Measurements from ENCODE around the gene PTRHD1.

Gene PTRHD1

DNA sequence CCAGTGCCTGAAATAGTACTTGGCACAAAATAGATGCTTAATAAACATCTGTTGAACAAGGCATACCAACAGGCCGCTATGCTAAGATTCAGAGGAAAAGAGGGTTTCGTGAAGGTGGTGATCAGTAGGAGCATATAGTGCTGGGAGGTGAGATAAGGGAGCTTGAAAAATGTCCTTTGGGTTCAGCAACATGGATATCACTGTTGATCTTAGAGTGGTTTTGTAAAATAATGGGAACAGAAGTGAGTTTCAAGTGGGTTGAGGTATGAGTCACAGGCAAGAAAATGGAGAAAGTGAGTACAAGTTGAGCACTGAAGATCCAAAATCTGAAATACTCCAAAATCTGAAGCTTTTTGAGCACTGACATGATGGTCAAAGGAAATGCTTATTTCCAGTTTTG is 4.5 kb upstream of the PTRHD1 start:
- Histone ChIP-seq H3K4me3 (ENCODE audit: low read length) (no peak overlapping the region), H3K4me1 (ENCODE audit: low read length) (no peaks in the 10 kb centered on the region), H3K36me3 (replicated peaks; ENCODE audit: insufficient read depth, low read length) (no peaks in the 10 kb centered on the region), H3F3A (ENCODE audit: insufficient read depth, low read length) (peaks cover 2% of the 10 kb centered on the region; the same call in 1 of the 2 replicates), H3K9me3 (replicated peaks; ENCODE audit: insufficient read depth, low read length) (no peaks in the 10 kb centered on the region), H3K9me2 (replicated peaks; ENCODE audit: insufficient read depth, low read length) (no peaks in the 10 kb centered on the region), H3K27me3 (replicated peaks; ENCODE audit: insufficient read depth, low read length) (no peaks in the 10 kb centered on the region), H4K20me1 (ENCODE audit: insufficient read depth, low read length) (no peaks in the 10 kb centered on the region), H2AFZ (ENCODE audit: low read length) (no peak overlapping the region), H3K27ac (ENCODE audit: low read length) (no peak overlapping the region), H3K79me2 (ENCODE audit: low read length) (peaks cover 68% of the 10 kb centered on the region), H3K9ac (ENCODE audit: low read length) (no peak overlapping the region), H3K4me2 (ENCODE audit: low read depth, low read length) (no peak overlapping the region)
- TF ChIP-seq EZH2 (optimal IDR thresholded peaks at IDR 0.05; ENCODE audit: low read depth, low read length) (no peak), EZH2phosphoT487 (IDR thresholded peaks at IDR 0.05; ENCODE audit: low read length) (no peak), CTCF (IDR thresholded peaks at IDR 0.05; ENCODE audit: low read length) (no peak)
- no peak for DNase-seq

DNA sequence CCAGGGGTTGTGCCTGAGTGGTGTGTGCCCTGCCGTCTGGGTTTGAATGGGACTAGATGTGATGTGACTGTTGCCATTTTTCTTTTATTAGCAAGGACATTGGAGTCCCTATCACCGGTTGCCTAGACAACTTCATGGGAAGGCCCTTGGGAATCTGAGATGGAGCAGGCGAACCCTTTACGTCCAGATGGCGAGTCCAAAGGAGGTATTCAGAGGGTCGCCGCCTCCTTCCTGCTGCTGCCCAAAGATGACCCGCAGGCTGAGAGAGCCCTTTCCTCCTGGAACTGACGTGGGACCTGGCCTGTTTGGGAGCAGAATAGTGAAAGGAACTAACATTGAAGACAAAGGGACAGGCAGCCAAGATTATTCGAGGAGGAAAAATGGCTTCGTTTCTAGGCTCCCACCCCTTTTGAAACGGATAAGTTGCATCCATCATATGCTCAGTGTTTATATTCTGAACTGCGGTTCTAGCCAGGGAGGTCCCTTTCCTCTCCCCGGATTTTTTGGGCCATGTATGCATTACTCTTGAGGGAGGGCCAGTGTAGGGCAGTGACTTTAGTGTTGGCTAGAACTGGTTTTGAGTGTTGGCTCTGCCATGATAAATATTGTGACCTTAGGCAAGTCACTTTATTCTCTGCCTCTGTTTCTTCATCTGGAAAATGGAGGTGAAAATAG is 707 bp upstream of the PTRHD1 start:
- H3K36me3 ChIP-seq (replicated peaks; ENCODE audit: insufficient read depth, low read length), result no peaks in the 10 kb centered on the region
- peaks cover 56% of the 10 kb centered on the region for H3K79me2 ChIP-seq (ENCODE audit: low read length)
- H4K20me1 ChIP-seq (ENCODE audit: insufficient read depth, low read length), result no peaks in the 10 kb centered on the region
- no peaks in the 10 kb centered on the region for H3K9me2 ChIP-seq (replicated peaks; ENCODE audit: insufficient read depth, low read length)
- no peaks in the 10 kb centered on the region for H3K9me3 ChIP-seq (replicated peaks; ENCODE audit: insufficient read depth, low read length)
- no peaks in the 10 kb centered on the region for H3K4me1 ChIP-seq (ENCODE audit: low read length)
- H3K27ac ChIP-seq (ENCODE audit: low read length), result peak overlapping the region; percentile 90; the same call in 1 of the 2 replicates
- peaks cover 6% of the 10 kb centered on the region; the same call in 1 of the 2 replicates for H3F3A ChIP-seq (ENCODE audit: insufficient read depth, low read length)
- DNase-seq, result peak; percentile 18
- peak overlapping the region; percentile 99 for H3K4me3 ChIP-seq (ENCODE audit: low read length)
- H3K9ac ChIP-seq (ENCODE audit: low read length), result peak overlapping the region; percentile 99
- H2AFZ ChIP-seq (ENCODE audit: low read length), result peak overlapping the region; percentile 86
- no peaks in the 10 kb centered on the region for H3K27me3 ChIP-seq (replicated peaks; ENCODE audit: insufficient read depth, low read length)
- no peak for TF ChIP-seq EZH2 (optimal IDR thresholded peaks at IDR 0.05; ENCODE audit: low read depth, low read length)
- TF ChIP-seq EZH2phosphoT487 (IDR thresholded peaks at IDR 0.05; ENCODE audit: low read length), result no peak
- TF ChIP-seq CTCF (IDR thresholded peaks at IDR 0.05; ENCODE audit: low read length), result no peak
- peak overlapping the region; percentile 94 for H3K4me2 ChIP-seq (ENCODE audit: low read depth, low read length)

GRCh38 chr2:24792542-24792873 is 683 bp downstream of the PTRHD1 start:
- H2AFZ ChIP-seq (ENCODE audit: low read length), result peak overlapping the region; percentile 96
- DNase-seq, result no peak
- H3K36me3 ChIP-seq (replicated peaks; ENCODE audit: insufficient read depth, low read length), result no peaks in the 10 kb centered on the region
- H3F3A ChIP-seq (ENCODE audit: insufficient read depth, low read length), result peaks cover 6% of the 10 kb centered on the region; the same call in 1 of the 2 replicates
- no peaks in the 10 kb centered on the region for H3K9me2 ChIP-seq (replicated peaks; ENCODE audit: insufficient read depth, low read length)
- peak overlapping the region; percentile 99 for H3K9ac ChIP-seq (ENCODE audit: low read length)
- no peaks in the 10 kb centered on the region for H3K9me3 ChIP-seq (replicated peaks; ENCODE audit: insufficient read depth, low read length)
- no peak for TF ChIP-seq EZH2phosphoT487 (IDR thresholded peaks at IDR 0.05; ENCODE audit: low read length)
- no peak for TF ChIP-seq CTCF (IDR thresholded peaks at IDR 0.05; ENCODE audit: low read length)
- TF ChIP-seq EZH2 (optimal IDR thresholded peaks at IDR 0.05; ENCODE audit: low read depth, low read length), result no peak
- H3K27ac ChIP-seq (ENCODE audit: low read length), result peak overlapping the region; percentile 90; the same call in 1 of the 2 replicates
- H4K20me1 ChIP-seq (ENCODE audit: insufficient read depth, low read length), result no peaks in the 10 kb centered on the region
- peak overlapping the region; percentile 99 for H3K4me3 ChIP-seq (ENCODE audit: low read length)
- no peaks in the 10 kb centered on the region for H3K4me1 ChIP-seq (ENCODE audit: low read length)
- peak overlapping the region; percentile 94 for H3K4me2 ChIP-seq (ENCODE audit: low read depth, low read length)
- no peaks in the 10 kb centered on the region for H3K27me3 ChIP-seq (replicated peaks; ENCODE audit: insufficient read depth, low read length)
- H3K79me2 ChIP-seq (ENCODE audit: low read length), result peaks cover 42% of the 10 kb centered on the region
